Heart left ventricle (tissue), 16 donors: ENCODE measurements around the gene MRPL38. TPM values are rescaled to one million over a fixed set of nuclear protein-coding genes. Genes with fewer than 3 reads are reported as not detected.

Experiments used
- ATAC-seq, 4 donors: fragments of 200-7000 bp; cut with Tn5 transposase; one replicate each; pipeline ENCODE4 v1.9.1; 2020 to 2022; ENCODE audit warnings: moderate library complexity in 4 of 4, mild to moderate bottlenecking in 3 of 4, moderate number of reproducible peaks in 1 of 4
- DNase-seq, 5 donors: peaks; one replicate each; pipeline ENCODE4 v3.0.0-alpha.2; 2020
- H3K27ac ChIP-seq, 12 donors: fragments of 200-600 bp; sonication (generic) in 4 of 12; one replicate each; pipeline versions ENCODE4 v1.5.0 to v1.8.0; 2016 to 2022; ENCODE audit warnings: mild to moderate bottlenecking in 2 of 12
- H3K27me3 ChIP-seq, 9 donors: fragments of 200-600 bp; sonication (generic) in 2 of 9; one replicate each; pipeline versions ENCODE4 v1.5.1 to v1.8.0; 2016 to 2022; ENCODE audit warnings: mild to moderate bottlenecking in 3 of 9
- H3K36me3 ChIP-seq, 9 donors: fragments of 200-600 bp; sonication (generic) in 2 of 9; one replicate each; pipeline versions ENCODE4 v1.5.0 to v1.8.0; 2018 to 2022; ENCODE audit warnings: mild to moderate bottlenecking in 2 of 9
- H3K4me1 ChIP-seq, 12 donors: fragments of 200-600 bp; sonication (generic) in 4 of 12; one replicate each; pipeline versions ENCODE4 v1.5.0 to v1.8.0; 2016 to 2022; ENCODE audit warnings: mild to moderate bottlenecking in 3 of 12
- H3K4me3 ChIP-seq, 12 donors: fragments of 200-600 bp; sonication (generic) in 4 of 12; one replicate each; pipeline versions ENCODE4 v1.5.0 to v1.8.0; 2017 to 2022; ENCODE audit warnings: mild to moderate bottlenecking in 9 of 12, moderate library complexity in 4 of 12
- H3K9me3 ChIP-seq, 12 donors: fragments of 200-600 bp; sonication (generic) in 4 of 12; one replicate each; pipeline versions ENCODE4 v1.5.0 to v1.8.0; 2016 to 2022; ENCODE audit warnings: mild to moderate bottlenecking in 1 of 12
- POLR2A ChIP-seq, 2 donors: fragments of 450-650 bp; IDR thresholded peaks; one replicate each; pipeline ENCODE4 v1.6.1; 2017; ENCODE audit warnings: antibody characterized with exemption in 2 of 2, mild to moderate bottlenecking in 2 of 2, moderate library complexity in 2 of 2
- WGBS, 4 donors: extraction: QIAGEN DNeasy Blood & Tissue Kit in 2 of 4; methylation state at CpG; one replicate each; pipeline versions ENCODE4 v1.1.5 to v1.1.7; 2013 to 2018; 5-methylcytosine and 5-hydroxymethylcytosine counted together
- intact Hi-C, 10 donors: fragments of 100-400 bp; cut with DNase I; formaldehyde crosslinking; loops; one replicate each; pipeline versions ENCODE4 v1.11.1 to v1.14.2; 2022
- polyA plus RNA-seq, 2 donors: library from polyadenylated mRNA; stranded (reverse); fragments of 200-250 nt; gene quantifications; one replicate each; pipeline ENCODE4 v1.2.3, GENCODE V29; 2013
- total RNA-seq, 9 donors: library from RNA; depleted of rRNA in 2 of 9; stranded (reverse); fragments of >200 nt in 2 of 9; fragmentation: NEBNext Ultra II Directional in 3 of 9; extraction: Animal tissue kit (Norgen Biotek cat#: 25700) in 3 of 9; gene quantifications; one replicate each; pipeline versions ENCODE4 v1.1.0 to v1.2.4, GENCODE V29; 2016 to 2023
- TF ChIP-seq, protein P1 (sequence below), 12 donors: fragments of 200-600 bp; sonication (generic) in 4 of 12; IDR thresholded peaks; one replicate each; pipeline versions ENCODE4 v1.5.0 to v1.8.0; 2018 to 2022; ENCODE audit warnings: antibody characterized with exemption in 12 of 12, mild to moderate bottlenecking in 5 of 12
- donor health status: ischemic (EF 13 %, LVEDD 7.1; RV severe dilation, severe dysfunction).
- donor health status: healthy with polysubstance abuse.
- donor health status: DM: no; HTN: yes; CAD: no.
- donor health status: DM: no; HTN: no; CAD: no.
- donor health status: ischemic (EF 25% LVEDD 6.9; RV normal size, moderate dysfunction).
- donor health status: ischemic (EF 25% LVEDD 5.7; RV mildly dilated, moderate dysfunction).
- donor health status: healthy.
- donor health status: DM: yes; HTN: yes; CAD: no.
- donor health status: ischemic (EF 35%, LVEDD 5.7; RV mildly dilated, moderate dysfunction).
- donor health status: nonischemic (EF 11% LVEDD 7.7; RV severe dilation, severe dysfunction).
- donor health status: DM: yes; HTN: yes; CAD: no.
- donor health status: PGD.
- donor health status: ischemic (EF 29% LVEDD 5.4; RV normal size, mild dysfunction).
- donor health status: nonischemic (EF 23%, LVEDD 6.1; RV moderate dilation, normal function).

The MRPL38 gene
- total and polyA plus RNA-seq, 11 donors: 54.8 to 126 (median 106) TPM

DNA sequence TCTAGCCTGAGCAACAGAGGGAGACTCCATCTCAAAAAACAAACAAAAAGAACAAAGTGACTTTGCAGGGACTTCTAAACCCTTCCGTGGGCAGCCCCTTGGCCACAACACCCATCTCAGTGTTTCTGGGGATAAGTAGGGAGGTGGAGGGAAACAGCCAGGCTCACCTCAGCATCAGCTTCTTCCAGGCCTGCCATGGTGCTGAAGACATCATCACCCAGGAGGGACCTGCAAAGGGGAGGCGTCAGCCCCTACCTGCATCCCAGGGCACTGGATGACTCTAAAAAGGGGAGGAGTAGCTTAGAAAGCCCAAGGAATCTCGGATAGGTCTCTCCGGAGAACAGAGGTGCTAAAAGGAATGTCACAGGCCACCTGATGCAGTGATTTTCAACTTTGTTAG, 26.4 kb upstream of the MRPL38 start:
- Histone ChIP-seq H3K27ac (no peak overlapping the region), H3K9me3 (no peaks in the 10 kb centered on the region), H3K36me3 (peaks cover 0 to 12% (median 0%) of the 10 kb centered on the region in 9 donors), H3K4me3 (no peak overlapping the region), H3K27me3 (no peaks in the 10 kb centered on the region), H3K4me1 (peaks cover 0 to 5% (median 0%) of the 10 kb centered on the region in 12 donors)
- DNase-seq (no peak), ATAC-seq (no peak)
- intact Hi-C loops: no loop called here
- TF ChIP-seq POLR2A (IDR thresholded peaks at IDR 0.05): no peak
- TF ChIP-seq, protein P1, sequence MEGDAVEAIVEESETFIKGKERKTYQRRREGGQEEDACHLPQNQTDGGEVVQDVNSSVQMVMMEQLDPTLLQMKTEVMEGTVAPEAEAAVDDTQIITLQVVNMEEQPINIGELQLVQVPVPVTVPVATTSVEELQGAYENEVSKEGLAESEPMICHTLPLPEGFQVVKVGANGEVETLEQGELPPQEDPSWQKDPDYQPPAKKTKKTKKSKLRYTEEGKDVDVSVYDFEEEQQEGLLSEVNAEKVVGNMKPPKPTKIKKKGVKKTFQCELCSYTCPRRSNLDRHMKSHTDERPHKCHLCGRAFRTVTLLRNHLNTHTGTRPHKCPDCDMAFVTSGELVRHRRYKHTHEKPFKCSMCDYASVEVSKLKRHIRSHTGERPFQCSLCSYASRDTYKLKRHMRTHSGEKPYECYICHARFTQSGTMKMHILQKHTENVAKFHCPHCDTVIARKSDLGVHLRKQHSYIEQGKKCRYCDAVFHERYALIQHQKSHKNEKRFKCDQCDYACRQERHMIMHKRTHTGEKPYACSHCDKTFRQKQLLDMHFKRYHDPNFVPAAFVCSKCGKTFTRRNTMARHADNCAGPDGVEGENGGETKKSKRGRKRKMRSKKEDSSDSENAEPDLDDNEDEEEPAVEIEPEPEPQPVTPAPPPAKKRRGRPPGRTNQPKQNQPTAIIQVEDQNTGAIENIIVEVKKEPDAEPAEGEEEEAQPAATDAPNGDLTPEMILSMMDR (IDR thresholded peaks at IDR 0.05): no peak
- WGBS, 4 donors: 87 to 93% (median 91%) methylated on average over 4 of the region's 4 CpGs

DNA sequence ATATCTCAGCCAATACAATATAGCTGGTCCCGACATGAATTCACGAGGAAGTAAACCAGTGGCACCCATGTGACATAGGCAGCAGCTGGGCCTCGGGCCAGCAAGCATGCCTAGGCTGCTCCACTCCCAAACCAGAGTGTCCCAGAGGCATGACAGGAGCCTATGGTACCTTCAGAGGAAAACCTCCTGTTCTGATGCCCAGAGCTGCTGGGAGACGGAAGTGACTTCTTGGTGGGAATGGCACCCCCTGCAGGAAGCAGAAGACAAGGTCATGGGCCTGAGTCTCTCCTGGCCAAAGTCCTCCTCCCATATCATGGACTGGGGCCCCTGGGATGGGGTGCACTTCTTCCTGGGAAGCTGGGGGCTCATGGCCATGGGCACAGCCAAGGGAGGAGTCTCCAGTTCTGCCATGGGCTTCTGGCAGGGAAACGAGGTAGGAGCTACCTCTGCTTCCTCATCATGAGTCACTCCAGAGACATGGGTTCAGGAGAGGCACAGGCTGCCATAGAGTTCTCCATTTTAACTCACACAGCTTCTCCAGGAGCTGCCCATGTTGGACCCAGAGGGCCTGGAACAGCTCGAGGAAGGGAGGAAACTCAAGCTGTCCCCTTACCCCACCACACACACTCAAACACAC, 22.7 kb upstream of the MRPL38 start:
- no peak for TF ChIP-seq POLR2A (IDR thresholded peaks at IDR 0.05)
- TF ChIP-seq, protein P1 (IDR thresholded peaks at IDR 0.05): peak in 9 of 12 donors; percentile 13 to 41 (median 28)
- Histone ChIP-seq H3K36me3 (peaks cover 0 to 22% (median 0%) of the 10 kb centered on the region in 9 donors), H3K27ac (no peak overlapping the region), H3K4me1 (peaks cover 0 to 5% (median 0%) of the 10 kb centered on the region in 12 donors), H3K9me3 (no peaks in the 10 kb centered on the region), H3K4me3 (no peak overlapping the region), H3K27me3 (no peaks in the 10 kb centered on the region)
- DNase-seq: no peak
- intact Hi-C loops: no loop called here
- 59 to 66% (median 61%) methylated on average over 5 to 6 of the region's 6 CpGs for WGBS, 4 donors
- peak in 3 of 4 donors; percentile 26 to 42 (median 28) for ATAC-seq

DNA sequence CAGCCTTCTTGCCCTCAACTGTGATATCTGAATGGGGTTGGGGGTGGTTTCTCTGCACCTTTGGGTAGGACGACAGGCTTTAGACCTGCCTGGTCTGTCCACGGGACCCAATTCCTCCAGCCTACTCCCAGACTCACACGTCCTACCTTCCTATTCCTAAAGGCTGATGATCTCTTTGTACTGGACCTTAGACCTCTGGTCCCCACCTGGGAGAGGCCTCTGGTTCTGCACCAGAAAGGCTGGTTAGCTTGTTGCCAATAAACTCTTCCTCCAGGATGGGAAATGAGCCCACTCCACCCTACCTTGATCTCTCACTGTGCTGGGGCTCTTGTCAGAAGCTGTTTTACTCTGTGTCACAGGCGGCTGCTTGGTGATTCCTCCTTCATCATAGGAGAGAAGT, 21.8 kb upstream of the MRPL38 start:
- no peak for ATAC-seq
- Histone ChIP-seq H3K36me3 (peaks cover 0 to 22% (median 0%) of the 10 kb centered on the region in 9 donors), H3K9me3 (no peaks in the 10 kb centered on the region), H3K27me3 (no peaks in the 10 kb centered on the region), H3K4me3 (no peak overlapping the region), H3K27ac (no peak overlapping the region), H3K4me1 (peaks cover 0 to 5% (median 0%) of the 10 kb centered on the region in 12 donors)
- 92 to 96% (median 94%) methylated on average over 4 of the region's 4 CpGs for WGBS, 4 donors
- intact Hi-C loops: no loop called here
- no peak for DNase-seq
- TF ChIP-seq, protein P1 (IDR thresholded peaks at IDR 0.05): no peak
- TF ChIP-seq POLR2A (IDR thresholded peaks at IDR 0.05): no peak

DNA sequence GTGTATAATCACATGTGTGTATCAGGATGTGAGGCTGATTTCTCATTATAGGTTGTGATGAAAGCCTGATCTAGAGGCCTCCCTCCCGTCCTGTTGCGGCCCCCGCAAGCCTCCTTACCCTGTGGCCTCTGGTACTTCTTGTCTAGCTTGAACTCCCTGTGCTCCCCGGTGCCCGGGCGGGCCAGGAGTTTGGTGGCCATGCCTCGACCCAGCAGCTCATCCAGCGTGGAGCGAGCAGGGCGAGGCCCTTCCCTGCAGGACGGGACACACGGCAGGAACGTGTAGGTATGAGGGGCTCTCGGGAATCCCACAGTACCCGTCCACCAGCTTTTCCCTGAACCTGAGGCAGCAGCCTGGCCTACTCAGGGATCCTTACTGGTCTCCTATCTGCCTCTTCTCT, 21.2 kb upstream of the MRPL38 start:
- TF ChIP-seq, protein P1 (IDR thresholded peaks at IDR 0.05): no peak
- TF ChIP-seq POLR2A (IDR thresholded peaks at IDR 0.05): no peak
- DNase-seq (no peak), ATAC-seq (no peak)
- no peaks in the 10 kb centered on the region for H3K9me3 ChIP-seq
- H3K36me3 ChIP-seq: peaks cover 0 to 22% (median 0%) of the 10 kb centered on the region in 9 donors
- 93 to 96% (median 95%) methylated on average over 15 of the region's 15 CpGs for WGBS, 4 donors
- peaks cover 0 to 5% (median 0%) of the 10 kb centered on the region in 12 donors for H3K4me1 ChIP-seq
- H3K27me3 ChIP-seq: no peaks in the 10 kb centered on the region
- H3K4me3 ChIP-seq: no peak overlapping the region
- intact Hi-C loops: no loop called here
- H3K27ac ChIP-seq: no peak overlapping the region
